PC-9 (cell line): ENCODE measurements around the gene INTS3. TPM values are rescaled to one million over a fixed set of nuclear protein-coding genes. Genes with fewer than 3 reads are reported as not detected.

ENCODE experiments used
- BruUV-seq: library from RNA; stranded (reverse); fragments of 400-500 nt; replicated peaks from 2 replicates; lab custom pipeline; 2021; lab: Mats Ljungman, UMichigan
- CTCF ChIA-PET: fragments of 300-600 bp; sonication (Branson Sonifier 250); formaldehyde crosslinking; loops from one replicate; lab custom pipeline; 2022; ENCODE audit warnings: antibody characterized with exemption; lab: Charles Lee
- POLR2A ChIA-PET: fragments of 300-600 bp; sonication (Branson Sonifier 250); formaldehyde crosslinking; loops from one replicate; lab custom pipeline; 2022; ENCODE audit warnings: antibody characterized with exemption; ENCODE audit not compliant: unreplicated experiment; lab: Charles Lee
- DNase-seq, 2 experiments: peaks; one replicate each; pipeline versions ENCODE4 v3.0.0 to v3.0.0-alpha.2; 2015 to 2022; ENCODE audit warnings: mixed read lengths in 1 of 2
- H2AFZ ChIP-seq: fragments of 200-600 bp; sonication (generic); 2 replicates; pipeline ENCODE4 v1.8.1; 2017; ENCODE audit warnings: antibody characterized with exemption
- H3F3A ChIP-seq: fragments of 200-600 bp; sonication (generic); 2 replicates; pipeline ENCODE4 v1.8.1; 2017; ENCODE audit warnings: antibody characterized with exemption, mild to moderate bottlenecking, low read depth; ENCODE audit not compliant: insufficient read depth
- H3K27ac ChIP-seq: fragments of 200-600 bp; sonication (generic); 2 replicates; pipeline ENCODE4 v1.6.1; 2016; ENCODE audit warnings: mixed run types
- H3K27me3 ChIP-seq: fragments of 200-600 bp; sonication (generic); 2 replicates; pipeline ENCODE4 v1.6.1; 2016; ENCODE audit warnings: low read depth, mixed run types; ENCODE audit not compliant: insufficient read depth
- H3K36me3 ChIP-seq: fragments of 200-600 bp; sonication (generic); 2 replicates; pipeline ENCODE4 v1.6.1; 2016; ENCODE audit warnings: low read depth, mixed run types
- H3K4me1 ChIP-seq: fragments of 200-600 bp; sonication (generic); replicated peaks from 2 replicates; pipeline ENCODE4 v1.6.1; 2016; ENCODE audit warnings: mixed run types; ENCODE audit not compliant: insufficient read depth
- H3K4me2 ChIP-seq: fragments of 200-600 bp; sonication (generic); 2 replicates; pipeline ENCODE4 v1.6.1; 2017; ENCODE audit warnings: mixed run types
- H3K4me3 ChIP-seq: fragments of 200-600 bp; sonication (generic); 2 replicates; pipeline ENCODE4 v1.6.1; 2016; ENCODE audit warnings: mixed run types
- H3K79me2 ChIP-seq: fragments of 200-600 bp; sonication (generic); 2 replicates; pipeline ENCODE4 v1.6.1; 2017; ENCODE audit warnings: low read depth, mixed run types
- H3K9me2 ChIP-seq: fragments of 200-600 bp; sonication (generic); 2 replicates; pipeline ENCODE4 v1.8.1; 2017; ENCODE audit warnings: mild to moderate bottlenecking; ENCODE audit not compliant: insufficient read depth
- H3K9me3 ChIP-seq: fragments of 200-600 bp; sonication (generic); 2 replicates; pipeline ENCODE4 v1.8.1; 2016; ENCODE audit warnings: low read depth; ENCODE audit not compliant: insufficient read depth
- H4K20me1 ChIP-seq: fragments of 200-600 bp; sonication (generic); 2 replicates; pipeline ENCODE4 v1.8.1; 2017; ENCODE audit not compliant: insufficient read depth
- CTCF ChIP-seq: fragments of 200-600 bp; sonication (generic); conservative IDR thresholded peaks from 2 replicates; pipeline ENCODE4 v1.6.1; 2017; ENCODE audit warnings: mixed run types, antibody characterized with exemption, mild to moderate bottlenecking, moderate library complexity
- EZH2 ChIP-seq: fragments of 200-600 bp; sonication (generic); IDR thresholded peaks from 2 replicates; pipeline ENCODE4 v1.8.0; 2017; ENCODE audit warnings: antibody characterized with exemption, low read depth
- intact Hi-C: fragments of 100-400 bp; cut with micrococcal nuclease; formaldehyde crosslinking; loops from one replicate; pipeline ENCODE4 v1.10.0; 2022; ENCODE audit not compliant: unreplicated experiment
- total RNA-seq: library from RNA; stranded (reverse); gene quantifications from 2 replicates; pipeline ENCODE4 v1.2.3, GENCODE V29; 2021

INTS3 gene
- total RNA-seq, 1 experiment from 2014 or later = 91.7 TPM

- ChIA-PET POLR2A (no interaction called here), CTCF (no interaction called here)
- H3K79me2 ChIP-seq = no peaks in the 10 kb centered on the region
- no peaks in the 10 kb centered on the region; the same call in 1 of the 2 replicates for H3F3A ChIP-seq
- no peaks in the 10 kb centered on the region for H3K9me2 ChIP-seq
- TF ChIP-seq CTCF (no peak), EZH2 (no peak)
- no peak for DNase-seq
- no peak overlapping the region for H3K4me2 ChIP-seq
- H3K9me3 ChIP-seq = no peaks in the 10 kb centered on the region
- H3K36me3 ChIP-seq = no peaks in the 10 kb centered on the region
- H3K4me3 ChIP-seq = no peak overlapping the region
- H4K20me1 ChIP-seq = no peaks in the 10 kb centered on the region
- no TSS peak for BruUV-seq
- no peak overlapping the region for H3K27ac ChIP-seq
- intact Hi-C loops = loop anchor here (10.0 kb wide), 1 partner anchor 121 kb away; the partner anchor contains the start of gene GATAD2B
- no peaks in the 10 kb centered on the region for H3K27me3 ChIP-seq
- H3K4me1 ChIP-seq = peaks cover 8% of the 10 kb centered on the region
- H2AFZ ChIP-seq = no peak overlapping the region
Observed at GRCh38 chr1:153804112-153804511, 76.3 kb downstream of the INTS3 start.

GRCh38 chr1:153805042-153805745 is 77.3 kb downstream of the INTS3 start:
- H3K27me3 ChIP-seq = no peaks in the 10 kb centered on the region
- ChIA-PET POLR2A (interaction anchor here (0.6 kb wide), 1 partner anchor 120 kb away, joined by 4 read pairs; no protein-coding TSS in a partner anchor), CTCF (no interaction called here)
- no peaks in the 10 kb centered on the region for H3K79me2 ChIP-seq
- no peaks in the 10 kb centered on the region for H3K9me2 ChIP-seq
- no TSS peak for BruUV-seq
- peaks cover 8% of the 10 kb centered on the region for H3K4me1 ChIP-seq
- TF ChIP-seq CTCF (no peak), EZH2 (no peak)
- peak overlapping the region; percentile 86 for H3K27ac ChIP-seq
- peak overlapping the region; percentile 32; the same call in 1 of the 2 replicates for H3K4me2 ChIP-seq
- H3F3A ChIP-seq = no peaks in the 10 kb centered on the region; the same call in 1 of the 2 replicates
- no peak overlapping the region for H3K4me3 ChIP-seq
- H3K9me3 ChIP-seq = no peaks in the 10 kb centered on the region
- H3K36me3 ChIP-seq = 0 out of 2 replicates have a peak, but pooled peaks cover 8% of the 10 kb centered on the region
- no peak overlapping the region for H2AFZ ChIP-seq
- H4K20me1 ChIP-seq = no peaks in the 10 kb centered on the region
- intact Hi-C loops = loop anchor here (10.0 kb wide), 1 partner anchor 120 kb away; the partner anchor contains the start of gene GATAD2B
- DNase-seq = peak; percentile 33 to 70

GRCh38 chr1:153805886-153806719 is 78.3 kb downstream of the INTS3 start:
- Histone ChIP-seq H3K4me3 (no peak overlapping the region), H3F3A (no peaks in the 10 kb centered on the region; the same call in 1 of the 2 replicates), H4K20me1 (no peaks in the 10 kb centered on the region), H3K4me2 (peak overlapping the region; percentile 32; the same call in 1 of the 2 replicates), H2AFZ (no peak overlapping the region), H3K27me3 (no peaks in the 10 kb centered on the region), H3K4me1 (peaks cover 8% of the 10 kb centered on the region), H3K9me3 (no peaks in the 10 kb centered on the region), H3K79me2 (no peaks in the 10 kb centered on the region), H3K9me2 (no peaks in the 10 kb centered on the region), H3K36me3 (0 out of 2 replicates have a peak, but pooled peaks cover 8% of the 10 kb centered on the region), H3K27ac (peak overlapping the region; percentile 86)
- DNase-seq = no peak
- ChIA-PET CTCF (interaction anchor here (0.6 kb wide), 3 partner anchors 18 to 340 kb away, joined by 3 to 7 read pairs (median 4); no protein-coding TSS in a partner anchor), POLR2A (interaction anchor here (0.6 kb wide), 1 partner anchor 172 kb away, joined by 6 read pairs; the partner anchor contains the start of gene CHTOP)
- BruUV-seq = no TSS peak
- intact Hi-C loops = loop anchor here (10.0 kb wide), 1 partner anchor 119 kb away; the partner anchor contains the start of gene GATAD2B
- no peak for TF ChIP-seq CTCF
- no peak for TF ChIP-seq EZH2
